DOHH2 (cell line): Measurements from ENCODE around the gene MZF1.

Source experiments
- H3F3A ChIP-seq: fragments of 200-600 bp; sonication (generic), shearing (Covaris generic); 2 replicates; pipeline ENCODE4 v1.6.0; 2016; ENCODE audit warnings: antibody characterized with exemption, mild to moderate bottlenecking; ENCODE audit not compliant: control insufficient read depth, insufficient read depth
- H3K27ac ChIP-seq: fragments of 200-600 bp; sonication (generic); 2 replicates; pipeline ENCODE4 v1.5.1; 2014; ENCODE audit warnings: low read depth, mild to moderate bottlenecking, low read length, moderate library complexity
- H3K27me3 ChIP-seq: fragments of 200-600 bp; sonication (generic); 2 replicates; pipeline ENCODE4 v1.6.1; 2014; ENCODE audit warnings: mild to moderate bottlenecking, low read length, mixed read lengths; ENCODE audit not compliant: control insufficient read depth
- H3K36me3 ChIP-seq: fragments of 200-600 bp; sonication (generic); 2 replicates; pipeline ENCODE4 v1.6.1; 2014; ENCODE audit warnings: mild to moderate bottlenecking, low read length, moderate library complexity, mixed read lengths; ENCODE audit not compliant: control insufficient read depth
- H3K4me1 ChIP-seq: fragments of 200-600 bp; sonication (generic); 2 replicates; pipeline ENCODE4 v1.6.1; 2014; ENCODE audit warnings: mild to moderate bottlenecking, low read length, mixed read lengths; ENCODE audit not compliant: control insufficient read depth
- H3K4me2 ChIP-seq: fragments of 200-600 bp; sonication (generic); 2 replicates; pipeline ENCODE4 v1.6.0; 2014; ENCODE audit warnings: mild to moderate bottlenecking, low read length, moderate library complexity
- H3K4me3 ChIP-seq: fragments of 200-600 bp; sonication (generic); 2 replicates; pipeline ENCODE4 v1.5.1; 2014; ENCODE audit warnings: mild to moderate bottlenecking, low read length, mixed read lengths
- H3K79me2 ChIP-seq: fragments of 200-600 bp; sonication (generic); 2 replicates; pipeline ENCODE4 v1.6.1; 2014; ENCODE audit warnings: mild to moderate bottlenecking, low read length, mixed read lengths; ENCODE audit not compliant: control insufficient read depth
- H3K9me2 ChIP-seq: fragments of 200-600 bp; sonication (generic); replicated peaks from 2 replicates; pipeline ENCODE4 v1.6.1; 2014; ENCODE audit warnings: mild to moderate bottlenecking, low read length, mixed read lengths; ENCODE audit not compliant: control insufficient read depth
- H3K9me3 ChIP-seq: fragments of 200-600 bp; sonication (generic); 2 replicates; pipeline ENCODE4 v1.6.1; 2014; ENCODE audit warnings: antibody characterized with exemption, low read length, mixed read lengths; ENCODE audit not compliant: control insufficient read depth, insufficient read depth
- H4K20me1 ChIP-seq: fragments of 200-600 bp; sonication (generic); 2 replicates; pipeline ENCODE4 v1.6.0; 2014; ENCODE audit warnings: low read depth, mild to moderate bottlenecking, antibody characterized with exemption, low read length, moderate library complexity; ENCODE audit not compliant: control insufficient read depth, insufficient read depth
- CTCF ChIP-seq: fragments of 200-600 bp; sonication (generic); IDR thresholded peaks from one replicate; pipeline ENCODE4 v1.5.1; 2014; ENCODE audit warnings: antibody characterized with exemption, mild to moderate bottlenecking, low read depth, low read length; ENCODE audit not compliant: poor library complexity, severe bottlenecking
- EZH2phosphoT487 ChIP-seq: fragments of 200-600 bp; sonication (generic); IDR thresholded peaks from 2 replicates; pipeline ENCODE4 v1.6.1; 2017; ENCODE audit warnings: borderline replicate concordance, mild to moderate bottlenecking, antibody characterized with exemption, low read length, moderate library complexity, mixed read lengths

The MZF1 gene

GRCh38 chr19:58571575-58571947 lies 1.6 kb downstream of the MZF1 start:
- Histone ChIP-seq H3K27ac (no peak overlapping the region), H3K79me2 (peaks cover 15% of the 10 kb centered on the region), H3K4me2 (peak overlapping the region; percentile 99; the same call in 1 of the 2 replicates), H3K36me3 (peaks cover 24% of the 10 kb centered on the region), H3K9me3 (no peaks in the 10 kb centered on the region), H3K4me3 (no peak overlapping the region), H3K9me2 (no peaks in the 10 kb centered on the region), H3K27me3 (no peaks in the 10 kb centered on the region), H3K4me1 (peaks cover 23% of the 10 kb centered on the region), H4K20me1 (no peaks in the 10 kb centered on the region), H3F3A (peaks cover 9% of the 10 kb centered on the region)
- no peak for TF ChIP-seq CTCF
- TF ChIP-seq EZH2phosphoT487 = no peak

GRCh38 chr19:58570770-58571574 lies 2.2 kb downstream of the MZF1 start:
- peaks cover 9% of the 10 kb centered on the region for H3F3A ChIP-seq
- H3K27ac ChIP-seq = no peak overlapping the region
- no peaks in the 10 kb centered on the region for H4K20me1 ChIP-seq
- H3K9me3 ChIP-seq = no peaks in the 10 kb centered on the region
- H3K79me2 ChIP-seq = peaks cover 13% of the 10 kb centered on the region
- TF ChIP-seq CTCF (no peak), EZH2phosphoT487 (no peak)
- H3K4me2 ChIP-seq = no peak overlapping the region; the same call in 1 of the 2 replicates
- no peaks in the 10 kb centered on the region for H3K9me2 ChIP-seq
- peaks cover 22% of the 10 kb centered on the region for H3K4me1 ChIP-seq
- no peak overlapping the region for H3K4me3 ChIP-seq
- no peaks in the 10 kb centered on the region for H3K27me3 ChIP-seq
- peaks cover 24% of the 10 kb centered on the region for H3K36me3 ChIP-seq

- H3K36me3 ChIP-seq = peaks cover 24% of the 10 kb centered on the region
- TF ChIP-seq CTCF (no peak), EZH2phosphoT487 (no peak)
- H3F3A ChIP-seq = peaks cover 9% of the 10 kb centered on the region
- H3K27ac ChIP-seq = no peak overlapping the region
- peaks cover 8% of the 10 kb centered on the region for H3K79me2 ChIP-seq
- H3K4me2 ChIP-seq = no peak overlapping the region
- H4K20me1 ChIP-seq = no peaks in the 10 kb centered on the region
- H3K27me3 ChIP-seq = no peaks in the 10 kb centered on the region
- H3K4me3 ChIP-seq = no peak overlapping the region
- H3K9me2 ChIP-seq = no peaks in the 10 kb centered on the region
- H3K9me3 ChIP-seq = no peaks in the 10 kb centered on the region
- H3K4me1 ChIP-seq = peaks cover 20% of the 10 kb centered on the region
These were observed 3.0 kb downstream of the MZF1 start for GRCh38 chr19:58569943-58570670.
